ENCODE measurements around the gene SLX9. TPM values are rescaled to one million over a fixed set of nuclear protein-coding genes. Genes with fewer than 3 reads are reported as not detected.

The SLX9 gene
- polyA plus RNA-seq, 1 donor = 19.4 TPM

GRCh38 chr21:44996096-44996495 is 56.3 kb downstream of the SLX9 start:
- no peak for DNase-seq
- Histone ChIP-seq H3K4me3 (ENCODE audit: low read length) (no peak overlapping the region), H3K27me3 (ENCODE audit: control insufficient read depth, insufficient read depth, low read length) (no peaks in the 10 kb centered on the region), H3K9me3 (ENCODE audit: control insufficient read depth, low read depth, low read length) (no peaks in the 10 kb centered on the region), H3K4me1 (ENCODE audit: control insufficient read depth, insufficient read depth, low read length) (no peaks in the 10 kb centered on the region), H3K27ac (ENCODE audit: low read length) (no peak overlapping the region), H3K36me3 (ENCODE audit: control insufficient read depth, insufficient read depth, low read length) (no peaks in the 10 kb centered on the region)
- WGBS (ENCODE audit: insufficient coverage, low lambda C conversion rate) = no CpG with 5 or more reads among the region's 10 CpGs

DNA sequence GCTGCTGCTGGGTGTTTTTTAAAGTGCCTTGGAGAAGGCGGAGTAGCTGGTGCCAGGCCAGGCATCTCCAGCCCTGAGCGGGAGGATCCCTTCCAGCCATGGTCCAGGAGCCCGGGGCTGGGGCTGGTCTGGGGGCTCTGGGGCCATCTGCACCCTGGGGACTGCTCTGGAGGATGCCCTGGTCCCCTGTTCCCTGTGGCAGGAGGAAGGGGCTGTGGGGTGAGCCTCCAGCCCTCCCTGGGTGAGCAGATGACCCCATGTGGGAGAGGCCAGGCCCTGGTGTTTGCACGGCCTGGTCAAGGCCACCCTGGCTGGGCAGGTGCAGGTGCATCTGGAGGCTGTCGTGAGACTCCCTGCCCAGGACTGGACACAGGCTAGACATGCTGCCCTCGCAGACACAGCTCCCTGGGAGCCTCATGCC is 56.7 kb downstream of the SLX9 start:
- DNase-seq = no peak
- Histone ChIP-seq H3K27ac (ENCODE audit: low read length) (no peak overlapping the region), H3K9me3 (ENCODE audit: control insufficient read depth, low read depth, low read length) (no peaks in the 10 kb centered on the region), H3K4me3 (ENCODE audit: low read length) (no peak overlapping the region), H3K36me3 (ENCODE audit: control insufficient read depth, insufficient read depth, low read length) (no peaks in the 10 kb centered on the region), H3K27me3 (ENCODE audit: control insufficient read depth, insufficient read depth, low read length) (no peaks in the 10 kb centered on the region), H3K4me1 (ENCODE audit: control insufficient read depth, insufficient read depth, low read length) (no peaks in the 10 kb centered on the region)
- no CpG with 5 or more reads among the region's 6 CpGs for WGBS (ENCODE audit: insufficient coverage, low lambda C conversion rate)

DNA sequence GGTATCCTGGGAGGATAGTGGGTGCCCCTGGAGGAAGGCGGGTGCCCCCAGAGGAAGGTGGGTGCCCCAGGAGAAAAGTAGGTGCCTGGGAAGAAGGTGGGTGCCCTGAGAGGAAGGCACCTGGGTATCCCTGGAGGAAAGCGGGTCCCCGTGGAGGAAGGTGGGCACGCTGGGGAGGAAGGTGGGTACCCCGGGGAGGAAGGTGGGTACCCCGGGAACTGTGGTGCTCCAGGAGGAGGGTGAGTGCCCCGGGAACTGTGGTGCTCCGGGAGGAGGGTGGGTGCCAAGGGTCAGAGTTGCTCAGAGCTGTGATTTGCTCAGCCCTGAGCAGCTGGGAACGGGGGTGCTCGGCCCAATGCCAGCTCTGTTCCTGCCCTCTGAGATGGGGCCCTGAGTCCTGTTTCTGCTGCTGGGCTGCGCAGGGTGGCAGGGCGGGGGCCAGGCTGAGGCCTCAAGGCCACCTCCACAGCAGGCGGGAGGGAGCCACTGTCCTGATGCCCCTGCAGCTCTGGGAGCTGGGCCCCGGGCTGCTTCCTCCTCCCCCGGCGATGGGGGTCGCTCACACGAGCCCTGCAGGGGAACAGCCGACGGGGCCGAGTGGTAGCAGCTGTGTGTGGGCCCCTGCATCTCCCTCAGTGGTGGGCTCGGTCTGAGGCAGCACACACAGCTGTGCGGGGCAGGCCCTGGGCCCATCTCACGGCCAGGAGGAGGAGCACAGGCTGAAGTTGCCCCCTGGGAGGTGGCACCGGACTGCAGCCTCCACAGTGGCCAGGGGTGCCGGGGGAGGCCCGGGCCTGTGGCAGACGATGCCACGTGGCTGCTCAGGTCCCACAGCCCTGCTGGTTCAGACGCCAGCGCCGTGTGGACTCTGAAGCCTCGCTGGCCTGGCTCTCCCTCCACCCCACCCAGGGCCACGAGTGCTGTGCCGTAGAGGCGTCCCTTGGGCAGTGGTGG is 57.4 kb downstream of the SLX9 start:
- no peak for DNase-seq
- H3K4me3 ChIP-seq (ENCODE audit: low read length) = no peak overlapping the region
- no peaks in the 10 kb centered on the region for H3K9me3 ChIP-seq (ENCODE audit: control insufficient read depth, low read depth, low read length)
- WGBS (ENCODE audit: insufficient coverage, low lambda C conversion rate) = no CpG with 5 or more reads among the region's 36 CpGs
- H3K4me1 ChIP-seq (ENCODE audit: control insufficient read depth, insufficient read depth, low read length) = no peaks in the 10 kb centered on the region
- H3K27me3 ChIP-seq (ENCODE audit: control insufficient read depth, insufficient read depth, low read length) = no peaks in the 10 kb centered on the region
- no peaks in the 10 kb centered on the region for H3K36me3 ChIP-seq (ENCODE audit: control insufficient read depth, insufficient read depth, low read length)
- H3K27ac ChIP-seq (ENCODE audit: low read length) = no peak overlapping the region

- H3K36me3 ChIP-seq (ENCODE audit: control insufficient read depth, insufficient read depth, low read length) = no peaks in the 10 kb centered on the region
These were observed 58.3 kb downstream of the SLX9 start for GRCh38 chr21:44998086-44998620.

GRCh38 chr21:44998621-44999427 is 59.0 kb downstream of the SLX9 start:
- H3K4me3 ChIP-seq (ENCODE audit: low read length) = no peak overlapping the region
- H3K36me3 ChIP-seq (ENCODE audit: control insufficient read depth, insufficient read depth, low read length) = no peaks in the 10 kb centered on the region
- H3K4me1 ChIP-seq (ENCODE audit: control insufficient read depth, insufficient read depth, low read length) = no peaks in the 10 kb centered on the region
- no peak overlapping the region for H3K27ac ChIP-seq (ENCODE audit: low read length)
- H3K9me3 ChIP-seq (ENCODE audit: control insufficient read depth, low read depth, low read length) = no peaks in the 10 kb centered on the region
- no peak for DNase-seq
- no CpG with 5 or more reads among the region's 32 CpGs for WGBS (ENCODE audit: insufficient coverage, low lambda C conversion rate)
- H3K27me3 ChIP-seq (ENCODE audit: control insufficient read depth, insufficient read depth, low read length) = no peaks in the 10 kb centered on the region

More at GRCh38 chr21:44998086-44998620, 58.3 kb downstream of the SLX9 start:
- Histone ChIP-seq H3K4me3 (ENCODE audit: low read length) (no peak overlapping the region), H3K4me1 (ENCODE audit: control insufficient read depth, insufficient read depth, low read length) (no peaks in the 10 kb centered on the region), H3K27me3 (ENCODE audit: control insufficient read depth, insufficient read depth, low read length) (no peaks in the 10 kb centered on the region), H3K9me3 (ENCODE audit: control insufficient read depth, low read depth, low read length) (no peaks in the 10 kb centered on the region), H3K27ac (ENCODE audit: low read length) (no peak overlapping the region)
- DNase-seq = no peak
- WGBS (ENCODE audit: insufficient coverage, low lambda C conversion rate) = no CpG with 5 or more reads among the region's 10 CpGs

DNA sequence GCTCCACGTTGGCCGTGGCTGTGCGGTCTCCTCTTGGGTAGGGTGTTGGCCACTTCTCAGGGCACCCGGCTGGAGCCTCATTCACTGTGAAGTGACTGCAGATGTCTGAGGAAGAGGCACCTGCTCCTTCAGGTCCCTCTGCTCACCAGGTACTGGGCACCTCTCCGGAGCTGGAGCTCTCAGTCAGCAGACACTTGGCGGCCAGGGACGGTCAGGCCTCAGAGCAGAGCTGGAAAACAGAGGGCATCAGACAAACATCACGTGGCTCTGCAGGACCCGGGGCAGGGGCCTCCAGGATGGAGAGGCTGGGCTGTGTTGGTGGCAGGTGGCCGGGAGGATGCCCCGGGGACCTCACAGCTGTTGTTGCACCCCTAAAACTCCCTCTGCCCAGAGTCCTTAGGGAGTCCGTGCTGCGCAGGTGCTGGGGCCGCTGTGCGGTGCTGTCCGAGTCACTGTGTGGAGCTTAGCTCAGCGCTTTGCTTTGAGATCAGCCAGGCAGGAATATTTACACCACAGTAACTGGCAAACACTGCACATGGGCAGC is 59.7 kb downstream of the SLX9 start:
- H3K4me1 ChIP-seq (ENCODE audit: control insufficient read depth, insufficient read depth, low read length) = no peaks in the 10 kb centered on the region
- no peaks in the 10 kb centered on the region for H3K27me3 ChIP-seq (ENCODE audit: control insufficient read depth, insufficient read depth, low read length)
- H3K4me3 ChIP-seq (ENCODE audit: low read length) = no peak overlapping the region
- peaks cover 2% of the 10 kb centered on the region for H3K9me3 ChIP-seq (ENCODE audit: control insufficient read depth, low read depth, low read length)
- no CpG with 5 or more reads among the region's 17 CpGs for WGBS (ENCODE audit: insufficient coverage, low lambda C conversion rate)
- H3K27ac ChIP-seq (ENCODE audit: low read length) = no peak overlapping the region
- DNase-seq = no peak
- H3K36me3 ChIP-seq (ENCODE audit: control insufficient read depth, insufficient read depth, low read length) = no peaks in the 10 kb centered on the region

DNA sequence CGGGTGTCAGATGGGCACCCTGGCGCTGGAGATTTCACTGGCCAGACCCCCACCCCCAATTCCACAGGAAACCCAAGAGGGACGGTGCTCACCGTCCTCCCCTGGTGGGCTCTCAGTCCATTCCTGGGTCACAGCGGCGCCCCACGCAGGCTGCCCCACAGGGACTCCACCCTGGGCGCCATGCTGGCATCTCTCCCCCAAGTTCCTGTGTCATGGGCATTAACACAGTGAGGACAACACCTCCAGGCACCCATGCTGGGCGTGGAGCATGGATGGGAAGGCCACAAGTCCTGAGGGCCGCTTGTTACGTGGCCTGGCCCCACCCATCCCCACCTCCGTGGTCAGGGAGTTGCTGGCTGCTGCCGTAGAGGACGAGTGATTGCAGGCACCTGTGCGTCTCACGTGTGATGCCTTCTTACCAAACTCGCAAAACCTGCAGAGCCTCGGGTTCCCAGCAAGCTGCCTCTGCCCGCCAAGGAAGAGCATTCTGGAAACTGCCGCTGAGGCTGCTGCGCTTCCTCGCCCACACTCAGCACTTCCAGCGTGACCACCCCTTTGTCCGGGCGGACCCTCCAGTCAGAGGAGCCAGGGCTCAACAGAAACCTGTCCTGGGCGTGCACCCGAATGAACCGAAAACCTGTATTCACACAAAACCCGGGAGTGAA is 60.3 kb downstream of the SLX9 start:
- no peaks in the 10 kb centered on the region for H3K36me3 ChIP-seq (ENCODE audit: control insufficient read depth, insufficient read depth, low read length)
- H3K4me1 ChIP-seq (ENCODE audit: control insufficient read depth, insufficient read depth, low read length) = no peaks in the 10 kb centered on the region
- no peak for DNase-seq
- no peak overlapping the region for H3K27ac ChIP-seq (ENCODE audit: low read length)
- no CpG with 5 or more reads among the region's 29 CpGs for WGBS (ENCODE audit: insufficient coverage, low lambda C conversion rate)
- H3K4me3 ChIP-seq (ENCODE audit: low read length) = no peak overlapping the region
- no peaks in the 10 kb centered on the region for H3K27me3 ChIP-seq (ENCODE audit: control insufficient read depth, insufficient read depth, low read length)
- peaks cover 2% of the 10 kb centered on the region for H3K9me3 ChIP-seq (ENCODE audit: control insufficient read depth, low read depth, low read length)

DNA sequence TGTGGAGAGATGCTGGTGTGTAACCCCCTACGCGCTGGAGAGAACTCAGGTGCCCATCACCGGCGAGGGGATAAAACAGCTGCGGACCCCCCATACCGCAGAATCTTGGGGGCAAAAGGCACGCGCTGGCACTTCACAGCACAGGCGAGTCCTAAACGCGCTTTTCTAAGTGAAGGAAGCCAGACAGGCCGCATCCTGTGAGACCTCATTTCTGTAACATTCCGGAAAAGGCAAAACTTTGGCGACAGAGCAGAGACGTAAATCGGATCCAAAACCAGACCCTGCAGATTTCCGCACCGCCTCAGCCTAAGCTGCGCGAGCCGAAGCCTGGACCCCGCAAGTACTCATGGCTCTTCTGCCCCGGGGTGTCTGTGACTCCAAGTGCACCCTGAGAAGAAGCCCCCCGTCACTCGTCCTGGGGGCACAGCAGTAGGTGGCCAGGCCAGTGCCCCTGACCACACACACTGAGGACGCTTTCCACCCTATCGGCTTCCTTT is 60.9 kb downstream of the SLX9 start:
- Histone ChIP-seq H3K4me1 (ENCODE audit: control insufficient read depth, insufficient read depth, low read length) (no peaks in the 10 kb centered on the region), H3K27me3 (ENCODE audit: control insufficient read depth, insufficient read depth, low read length) (no peaks in the 10 kb centered on the region), H3K4me3 (ENCODE audit: low read length) (no peak overlapping the region), H3K9me3 (ENCODE audit: control insufficient read depth, low read depth, low read length) (peaks cover 2% of the 10 kb centered on the region), H3K36me3 (ENCODE audit: control insufficient read depth, insufficient read depth, low read length) (no peaks in the 10 kb centered on the region), H3K27ac (ENCODE audit: low read length) (no peak overlapping the region)
- no peak for DNase-seq
- WGBS (ENCODE audit: insufficient coverage, low lambda C conversion rate) = no CpG with 5 or more reads among the region's 27 CpGs

GRCh38 chr21:45001134-45002095 is 61.6 kb downstream of the SLX9 start:
- no peak for DNase-seq
- WGBS (ENCODE audit: insufficient coverage, low lambda C conversion rate) = no CpG with 5 or more reads among the region's 46 CpGs
- H3K4me3 ChIP-seq (ENCODE audit: low read length) = no peak overlapping the region
- H3K27ac ChIP-seq (ENCODE audit: low read length) = no peak overlapping the region
- H3K27me3 ChIP-seq (ENCODE audit: control insufficient read depth, insufficient read depth, low read length) = no peaks in the 10 kb centered on the region
- H3K9me3 ChIP-seq (ENCODE audit: control insufficient read depth, low read depth, low read length) = peaks cover 2% of the 10 kb centered on the region
- H3K4me1 ChIP-seq (ENCODE audit: control insufficient read depth, insufficient read depth, low read length) = no peaks in the 10 kb centered on the region
- no peaks in the 10 kb centered on the region for H3K36me3 ChIP-seq (ENCODE audit: control insufficient read depth, insufficient read depth, low read length)
